CD4-positive, alpha-beta memory T cell (primary cell): ENCODE measurements around the gene AHNAK. TPM values are rescaled to one million over a fixed set of nuclear protein-coding genes. Genes with fewer than 3 reads are reported as not detected.
A peak's percentile ranks its signal among the peaks of the same experiment; 100 is the strongest.

Experiments
- CTCF ChIA-PET: fragments of 350-600 bp; sonication (Branson Sonifier 250); formaldehyde crosslinking; loops from one replicate; lab custom pipeline; 2021; ENCODE audit warnings: inconsistent platforms; ENCODE audit not compliant: partially characterized antibody; lab: Charles Lee
- POLR2A ChIA-PET: fragments of 350-600 bp; sonication (Branson Sonifier 250); formaldehyde crosslinking; loops from one replicate; lab custom pipeline; 2021; ENCODE audit not compliant: partially characterized antibody; lab: Charles Lee
- DNase-seq, 5 donors: peaks; one replicate each; pipeline versions ENCODE4 v3.0.0 to v3.0.0-alpha.2; 2020 to 2022; ENCODE audit warnings: mixed read lengths in 1 of 5
- H3K27ac ChIP-seq: one replicate; pipeline ENCODE4 v1.7.0; 2013; ENCODE audit warnings: low read depth, low read length
- H3K27me3 ChIP-seq: 2 replicates; pipeline ENCODE4 v1.7.0; 2013; ENCODE audit warnings: mild to moderate bottlenecking, low read length, moderate library complexity; ENCODE audit not compliant: insufficient read depth
- H3K36me3 ChIP-seq: 2 replicates; pipeline ENCODE4 v1.7.0; 2013; ENCODE audit warnings: mild to moderate bottlenecking, low read length, moderate library complexity; ENCODE audit not compliant: insufficient read depth
- H3K4me1 ChIP-seq: 2 replicates; pipeline ENCODE4 v1.7.0; 2013; ENCODE audit warnings: mild to moderate bottlenecking, low read length, moderate library complexity; ENCODE audit not compliant: insufficient read depth
- H3K4me3 ChIP-seq, 2 donors: one replicate each; pipeline ENCODE4 v1.7.0; 2013; ENCODE audit warnings: low read length in 2 of 2, mild to moderate bottlenecking in 1 of 2
- H3K9me3 ChIP-seq, 2 donors: one replicate each; pipeline ENCODE4 v1.7.0; 2013; ENCODE audit warnings: low read length in 2 of 2, control low read depth in 1 of 2; ENCODE audit not compliant: control insufficient read depth in 1 of 2
- H3K27ac Mint-ChIP-seq, 7 donors: one replicate each; pipeline ENCODE4 v1.8.0; 2020 to 2021; ENCODE audit warnings: mixed read lengths in 7 of 7, mild to moderate bottlenecking in 6 of 7, inconsistent platforms in 3 of 7, moderate library complexity in 3 of 7
- H3K27me3 Mint-ChIP-seq, 2 donors: one replicate each; pipeline ENCODE4 v1.8.0; 2020 to 2021; ENCODE audit warnings: mixed read lengths in 2 of 2
- H3K36me3 Mint-ChIP-seq, 2 donors: one replicate each; pipeline ENCODE4 v1.8.0; 2020 to 2021; ENCODE audit warnings: mixed read lengths in 2 of 2, inconsistent platforms in 1 of 2, mild to moderate bottlenecking in 1 of 2
- H3K4me1 Mint-ChIP-seq, 4 donors: one replicate each; pipeline ENCODE4 v1.8.0; 2020 to 2021; ENCODE audit warnings: mixed read lengths in 4 of 4, mild to moderate bottlenecking in 1 of 4
- H3K4me3 Mint-ChIP-seq, 8 donors: one replicate each; pipeline ENCODE4 v1.8.0; 2020 to 2021; ENCODE audit warnings: mixed read lengths in 8 of 8, mild to moderate bottlenecking in 7 of 8, moderate library complexity in 6 of 8, inconsistent platforms in 3 of 8
- H3K9me3 Mint-ChIP-seq, 8 donors: one replicate each; pipeline ENCODE4 v1.8.0; 2020 to 2021; ENCODE audit warnings: mixed read lengths in 8 of 8, mild to moderate bottlenecking in 5 of 8, inconsistent platforms in 3 of 8, moderate library complexity in 1 of 8
- intact Hi-C: fragments of 100-400 bp; cut with micrococcal nuclease; formaldehyde crosslinking; loops from one replicate; pipeline ENCODE4 v1.15.1; 2023
- polyA plus RNA-seq, 2 donors: library from polyadenylated mRNA; unstranded; fragments of 300-500 nt; fragmentation: Illumina TruSeq; gene quantifications; one replicate each; pipeline ENCODE4 v1.2.3, GENCODE V29; 2021
- total RNA-seq, 2 experiments: library from RNA; stranded (reverse); gene quantifications; one replicate each; pipeline ENCODE4 v1.2.3, GENCODE V29; 2021

AHNAK gene, protein sequence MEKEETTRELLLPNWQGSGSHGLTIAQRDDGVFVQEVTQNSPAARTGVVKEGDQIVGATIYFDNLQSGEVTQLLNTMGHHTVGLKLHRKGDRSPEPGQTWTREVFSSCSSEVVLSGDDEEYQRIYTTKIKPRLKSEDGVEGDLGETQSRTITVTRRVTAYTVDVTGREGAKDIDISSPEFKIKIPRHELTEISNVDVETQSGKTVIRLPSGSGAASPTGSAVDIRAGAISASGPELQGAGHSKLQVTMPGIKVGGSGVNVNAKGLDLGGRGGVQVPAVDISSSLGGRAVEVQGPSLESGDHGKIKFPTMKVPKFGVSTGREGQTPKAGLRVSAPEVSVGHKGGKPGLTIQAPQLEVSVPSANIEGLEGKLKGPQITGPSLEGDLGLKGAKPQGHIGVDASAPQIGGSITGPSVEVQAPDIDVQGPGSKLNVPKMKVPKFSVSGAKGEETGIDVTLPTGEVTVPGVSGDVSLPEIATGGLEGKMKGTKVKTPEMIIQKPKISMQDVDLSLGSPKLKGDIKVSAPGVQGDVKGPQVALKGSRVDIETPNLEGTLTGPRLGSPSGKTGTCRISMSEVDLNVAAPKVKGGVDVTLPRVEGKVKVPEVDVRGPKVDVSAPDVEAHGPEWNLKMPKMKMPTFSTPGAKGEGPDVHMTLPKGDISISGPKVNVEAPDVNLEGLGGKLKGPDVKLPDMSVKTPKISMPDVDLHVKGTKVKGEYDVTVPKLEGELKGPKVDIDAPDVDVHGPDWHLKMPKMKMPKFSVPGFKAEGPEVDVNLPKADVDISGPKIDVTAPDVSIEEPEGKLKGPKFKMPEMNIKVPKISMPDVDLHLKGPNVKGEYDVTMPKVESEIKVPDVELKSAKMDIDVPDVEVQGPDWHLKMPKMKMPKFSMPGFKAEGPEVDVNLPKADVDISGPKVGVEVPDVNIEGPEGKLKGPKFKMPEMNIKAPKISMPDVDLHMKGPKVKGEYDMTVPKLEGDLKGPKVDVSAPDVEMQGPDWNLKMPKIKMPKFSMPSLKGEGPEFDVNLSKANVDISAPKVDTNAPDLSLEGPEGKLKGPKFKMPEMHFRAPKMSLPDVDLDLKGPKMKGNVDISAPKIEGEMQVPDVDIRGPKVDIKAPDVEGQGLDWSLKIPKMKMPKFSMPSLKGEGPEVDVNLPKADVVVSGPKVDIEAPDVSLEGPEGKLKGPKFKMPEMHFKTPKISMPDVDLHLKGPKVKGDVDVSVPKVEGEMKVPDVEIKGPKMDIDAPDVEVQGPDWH (N-terminal part only)
- total RNA-seq (100 to 1,000 TPM; 559 to 573 TPM), polyA plus RNA-seq (100 to 1,000 TPM in 1 of 2 donors, 10 to 100 TPM in 1; 23.5 to 186 TPM)

DNA sequence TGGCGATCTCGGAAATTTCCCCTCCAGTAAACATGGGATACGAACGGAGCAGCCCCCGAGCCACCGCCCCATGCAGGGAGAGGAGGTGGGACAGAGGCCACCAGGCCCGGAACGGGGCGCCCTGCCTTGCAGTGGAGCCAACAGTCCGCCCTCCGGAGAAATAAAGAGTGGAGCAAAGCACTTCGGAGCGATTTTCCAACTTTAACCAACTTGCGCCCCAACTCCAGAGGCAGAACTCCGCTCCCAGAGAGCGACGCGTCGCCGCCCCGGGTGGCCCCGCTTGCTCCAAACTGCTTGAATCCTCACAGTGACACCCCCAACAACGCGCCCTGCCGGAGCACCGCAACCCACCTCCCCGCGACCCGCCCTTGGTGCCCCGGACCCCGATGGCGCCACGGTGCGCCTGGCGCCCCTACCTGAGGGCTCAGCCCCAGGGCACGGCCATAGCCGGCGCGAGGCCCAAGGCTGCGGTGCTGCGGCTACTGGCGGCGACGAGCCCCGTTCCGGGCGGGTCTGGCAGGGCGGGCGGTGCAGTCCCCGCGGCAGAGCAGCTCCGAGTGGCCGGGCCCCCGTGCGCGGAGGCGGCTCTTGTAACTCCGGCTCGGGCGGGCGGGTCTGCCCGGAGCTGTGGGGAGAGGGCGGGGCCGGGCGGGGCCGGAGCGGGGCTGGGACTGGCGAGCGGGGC is at the start of gene AHNAK:
Gene AHNAK (minus strand): TSS at position 563 of the 685 bp plus-strand sequence. CDS start 10,708 bp downstream, outside the sequence.
- ChIA-PET POLR2A (interaction anchor here (0.7 to 16.0 kb wide), 14 partner anchors 10 to 309 kb away, joined by 3 to 751 read pairs (median 4); partner anchors contain the start of genes C11orf98, CSKMT, EEF1G and LBHD1), CTCF (interaction anchor here (1.0 to 5.1 kb wide), 5 partner anchors 9 to 122 kb away, joined by 5 to 24 read pairs (median 9); no protein-coding TSS in a partner anchor)
- peak within 1 kb of the TSS; percentile 97 for H3K27ac ChIP-seq
- H3K4me1 Mint-ChIP-seq, result peaks cover 43 to 85% (median 59%) of the 10 kb centered on the region in 4 donors
- peak; percentile 74 to 78 (median 77) for DNase-seq
- no peaks in the 10 kb centered on the region for H3K36me3 ChIP-seq
- H3K27me3 ChIP-seq, result no peaks in the 10 kb centered on the region
- peaks cover 70% of the 10 kb centered on the region for H3K4me1 ChIP-seq
- H3K9me3 ChIP-seq, result no peaks in the 10 kb centered on the region
- peak within 1 kb of the TSS; percentile 97 to 99 (median 98) for H3K4me3 Mint-ChIP-seq
- peak within 1 kb of the TSS; percentile 91 to 94 for H3K4me3 ChIP-seq
- peak within 1 kb of the TSS; percentile 97 to 99 (median 98) for H3K27ac Mint-ChIP-seq
- no peaks in the 10 kb centered on the region for H3K9me3 Mint-ChIP-seq
- intact Hi-C loops, result loop anchor here (1.0 kb wide), 1 partner anchor 10 kb away; no protein-coding TSS in a partner anchor
- no peaks in the 10 kb centered on the region for H3K27me3 Mint-ChIP-seq
- peaks cover 6 to 41% of the 10 kb centered on the region in 2 donors for H3K36me3 Mint-ChIP-seq

DNA sequence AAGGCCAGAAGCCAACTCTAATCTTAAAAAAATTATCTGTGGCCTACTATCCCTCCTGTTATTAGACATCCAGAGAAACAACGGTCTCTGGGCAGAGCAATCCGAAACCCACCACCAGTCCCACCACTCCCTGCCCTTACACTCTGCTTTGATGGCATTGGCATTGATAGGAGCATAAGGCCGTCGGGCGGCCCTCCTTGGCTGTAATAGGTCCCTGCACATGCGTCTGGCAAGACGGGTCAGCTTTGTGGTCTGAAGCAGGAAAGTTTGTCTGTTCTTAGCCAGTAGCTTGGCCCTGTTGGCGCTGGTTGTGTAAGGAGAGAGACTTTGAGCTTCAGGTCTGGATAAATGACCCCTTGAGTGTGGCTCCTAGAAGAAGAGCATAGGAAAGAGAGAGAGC is 48.5 kb upstream of the AHNAK start:
- peaks cover 58% of the 10 kb centered on the region for H3K4me1 ChIP-seq
- intact Hi-C loops, result no loop called here
- peaks cover 51% of the 10 kb centered on the region for H3K36me3 ChIP-seq
- Mint-ChIP-seq H3K36me3 (peaks cover 60 to 80% of the 10 kb centered on the region in 2 donors), H3K4me1 (peaks cover 39 to 88% (median 64%) of the 10 kb centered on the region in 4 donors), H3K9me3 (peaks cover 0 to 8% (median 0%) of the 10 kb centered on the region in 8 donors), H3K4me3 (no peak overlapping the region), H3K27me3 (no peaks in the 10 kb centered on the region), H3K27ac (peak overlapping the region in 5 of 7 donors; percentile 10 to 87 (median 52))
- DNase-seq, result no peak
- H3K4me3 ChIP-seq, result no peak overlapping the region
- no peak overlapping the region for H3K27ac ChIP-seq
- H3K9me3 ChIP-seq, result no peaks in the 10 kb centered on the region
- no peaks in the 10 kb centered on the region for H3K27me3 ChIP-seq
- ChIA-PET CTCF (interaction anchor here (1.0 to 6.3 kb wide), 6 partner anchors 12 to 267 kb away, joined by 3 to 82 read pairs (median 4); partner anchors contain the start of gene ZBTB3), POLR2A (interaction anchor here (0.6 to 12.0 kb wide), 9 partner anchors 9 to 246 kb away, joined by 3 to 494 read pairs (median 5); partner anchors contain the start of genes B3GAT3, C11orf98, CSKMT and EML3)

DNA sequence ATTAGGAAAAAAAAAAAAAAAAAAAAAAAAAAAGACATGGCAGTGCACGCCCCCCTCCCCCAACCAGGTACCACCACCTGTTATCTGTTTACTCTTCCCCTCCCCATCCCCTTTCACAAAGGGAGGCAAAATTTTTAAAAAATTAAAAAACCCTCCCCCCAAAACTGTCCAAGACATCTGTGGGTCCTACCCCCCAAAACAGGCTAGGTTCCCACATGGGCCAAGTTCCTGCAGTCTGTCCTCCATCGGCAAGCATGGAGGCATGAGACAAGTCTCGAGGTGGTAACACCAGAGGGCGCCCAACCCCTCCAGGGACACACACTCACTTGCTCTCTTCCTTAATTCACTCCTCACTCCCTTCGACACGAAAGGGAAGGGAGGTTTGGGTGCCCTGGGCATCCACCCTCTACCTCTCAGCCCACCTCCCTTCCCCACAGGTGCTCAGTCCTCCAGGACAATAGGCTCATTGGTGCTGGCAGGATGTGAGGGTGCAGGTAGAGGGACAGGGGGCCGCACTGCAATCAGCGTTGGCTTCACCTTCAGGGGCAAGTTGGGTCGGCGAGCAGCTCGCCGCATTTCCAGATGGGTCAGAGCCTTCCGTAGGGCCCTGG is 46.9 kb upstream of the AHNAK start:
- Mint-ChIP-seq H3K27me3 (no peaks in the 10 kb centered on the region), H3K36me3 (peaks cover 46 to 70% of the 10 kb centered on the region in 2 donors), H3K4me3 (peak overlapping the region; percentile 64 to 90 (median 79)), H3K27ac (peak overlapping the region; percentile 87 to 98 (median 97)), H3K9me3 (peaks cover 0 to 8% (median 0%) of the 10 kb centered on the region in 8 donors), H3K4me1 (peaks cover 30 to 85% (median 55%) of the 10 kb centered on the region in 4 donors)
- DNase-seq, result peak; percentile 76 to 85 (median 77)
- ChIA-PET POLR2A (interaction anchor here (0.9 to 12.0 kb wide), 24 partner anchors 8 to 287 kb away, joined by 3 to 494 read pairs (median 32); partner anchors contain the start of genes B3GAT3, BSCL2, C11orf98 and CSKMT), CTCF (interaction anchor here (0.7 to 6.3 kb wide), 22 partner anchors 8 to 268 kb away, joined by 3 to 86 read pairs (median 5); partner anchors contain the start of genes B3GAT3, C11orf98, CSKMT and EML3)
- Histone ChIP-seq H3K27ac (peak overlapping the region; percentile 32), H3K4me3 (no peak overlapping the region), H3K4me1 (peaks cover 55% of the 10 kb centered on the region), H3K27me3 (no peaks in the 10 kb centered on the region), H3K36me3 (peaks cover 53% of the 10 kb centered on the region), H3K9me3 (no peaks in the 10 kb centered on the region)
- intact Hi-C loops, result loop anchor here (1.0 to 5.0 kb wide), 2 partner anchors 101 to 269 kb away; no protein-coding TSS in a partner anchor

DNA sequence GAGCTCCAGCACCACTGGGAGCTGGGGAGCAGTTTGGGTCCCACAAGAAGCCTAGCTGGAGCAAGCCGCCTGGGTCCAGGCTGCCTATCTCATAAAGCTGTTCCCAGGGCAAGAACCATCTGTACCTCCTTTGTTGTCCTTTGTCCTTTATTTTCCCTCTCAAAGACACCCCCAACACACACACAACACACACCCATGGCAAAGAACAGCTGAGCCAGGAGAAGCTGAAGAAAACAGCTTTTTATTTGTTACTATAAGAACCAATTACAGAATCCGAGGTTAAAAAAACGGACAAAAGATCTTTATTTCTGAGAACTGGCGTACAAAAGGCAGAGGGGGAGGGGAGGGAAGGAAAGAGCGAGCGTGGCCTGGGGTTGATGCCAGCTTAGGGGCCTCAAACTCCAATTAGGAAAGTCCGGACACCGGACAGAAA is 46.4 kb upstream of the AHNAK start:
- peaks cover 50% of the 10 kb centered on the region for H3K4me1 ChIP-seq

DNA sequence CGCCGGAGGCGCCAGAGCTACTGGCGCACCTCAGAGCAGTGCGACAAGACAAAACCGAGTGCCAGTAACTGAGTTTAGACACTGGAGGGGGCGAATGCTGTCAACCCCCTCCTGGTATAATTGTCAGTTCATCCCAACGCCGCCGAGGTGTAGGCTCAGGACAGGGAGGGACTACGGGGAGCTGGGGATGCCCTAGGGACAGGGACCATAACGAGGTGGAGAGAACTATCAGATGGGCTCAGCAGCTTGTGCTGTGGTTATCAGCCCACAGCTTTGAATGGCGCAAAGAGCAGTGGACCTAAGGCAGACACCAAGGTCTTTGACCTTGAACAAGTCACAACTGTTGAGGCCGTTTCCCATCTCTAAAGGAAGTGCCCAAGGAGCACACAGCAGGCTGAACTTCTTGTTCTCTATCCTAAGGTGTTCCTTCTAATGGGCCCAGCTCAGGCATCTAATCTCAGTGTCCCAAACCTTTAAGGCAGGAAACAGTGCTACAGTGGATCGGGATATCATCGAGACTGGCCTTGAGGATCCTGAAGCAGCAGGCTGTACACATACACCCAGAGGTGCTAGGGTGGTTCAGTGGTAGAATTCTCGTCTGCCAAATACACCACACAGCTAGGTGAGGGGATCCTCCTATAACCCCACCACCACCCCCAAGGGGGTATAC is 45.7 kb upstream of the AHNAK start:
- peaks cover 43% of the 10 kb centered on the region for H3K4me1 ChIP-seq

More for the DNA sequence above, 46.4 kb upstream of the AHNAK start:
- no peaks in the 10 kb centered on the region for H3K27me3 ChIP-seq
- ChIA-PET POLR2A (interaction anchor here (0.8 to 12.0 kb wide), 26 partner anchors 9 to 288 kb away, joined by 3 to 494 read pairs (median 32); partner anchors contain the start of genes B3GAT3, BSCL2, C11orf98 and CSKMT), CTCF (interaction anchor here (0.7 to 6.3 kb wide), 25 partner anchors 8 to 269 kb away, joined by 3 to 86 read pairs (median 6); partner anchors contain the start of genes B3GAT3, C11orf98, CSKMT and EEF1G)
- no peaks in the 10 kb centered on the region for H3K27me3 Mint-ChIP-seq
- peak overlapping the region; percentile 84 to 98 (median 98) for H3K27ac Mint-ChIP-seq
- intact Hi-C loops, result loop anchor here (1.0 to 5.0 kb wide), 2 partner anchors 101 to 269 kb away; no protein-coding TSS in a partner anchor
- H3K4me1 Mint-ChIP-seq, result peaks cover 27 to 80% (median 51%) of the 10 kb centered on the region in 4 donors
- peaks cover 53% of the 10 kb centered on the region for H3K36me3 ChIP-seq
- peaks cover 43 to 64% of the 10 kb centered on the region in 2 donors for H3K36me3 Mint-ChIP-seq
- H3K4me3 ChIP-seq, result peak overlapping the region in 1 of 2 donors; percentile 69
- peak overlapping the region; percentile 87 for H3K27ac ChIP-seq
- DNase-seq, result no peak
- no peaks in the 10 kb centered on the region for H3K9me3 ChIP-seq
- H3K9me3 Mint-ChIP-seq, result peaks cover 0 to 8% (median 0%) of the 10 kb centered on the region in 8 donors
- peak overlapping the region in 5 of 8 donors; percentile 37 to 96 (median 70) for H3K4me3 Mint-ChIP-seq

More for the DNA sequence above, 45.7 kb upstream of the AHNAK start:
- Mint-ChIP-seq H3K9me3 (peaks cover 0 to 8% (median 0%) of the 10 kb centered on the region in 8 donors), H3K4me3 (peak overlapping the region; percentile 89 to 98 (median 95)), H3K27ac (peak overlapping the region; percentile 87 to 98 (median 98)), H3K4me1 (peaks cover 27 to 73% (median 45%) of the 10 kb centered on the region in 4 donors), H3K27me3 (no peaks in the 10 kb centered on the region), H3K36me3 (peaks cover 35 to 61% of the 10 kb centered on the region in 2 donors)
- H3K36me3 ChIP-seq, result peaks cover 53% of the 10 kb centered on the region
- no peak for DNase-seq
- intact Hi-C loops, result loop anchor here (5.0 kb wide), 1 partner anchor 270 kb away; no protein-coding TSS in a partner anchor
- no peaks in the 10 kb centered on the region for H3K27me3 ChIP-seq
- H3K9me3 ChIP-seq, result no peaks in the 10 kb centered on the region
- peak overlapping the region; percentile 67 to 69 for H3K4me3 ChIP-seq
- POLR2A ChIA-PET, result interaction anchor here (0.6 to 12.0 kb wide), 61 partner anchors 9 to 625 kb away, joined by 3 to 494 read pairs (median 7); partner anchors contain the start of genes AHNAK, B3GAT3, BSCL2 and C11orf98
- CTCF ChIA-PET, result interaction anchor here (0.7 to 6.3 kb wide), 44 partner anchors 7 to 289 kb away, joined by 3 to 86 read pairs (median 5); partner anchors contain the start of genes B3GAT3, C11orf98, CSKMT and EEF1G
- H3K27ac ChIP-seq, result peak overlapping the region; percentile 87
